ENCODE measurements around the gene CAMTA1. TPM values are rescaled to one million over a fixed set of nuclear protein-coding genes. Genes with fewer than 3 reads are reported as not detected.

CAMTA1 gene
- total and polyA plus RNA-seq, 9 of the 15 experiments (the other 6 are each of a cell fraction or from before 2014, with no cell fraction given) = 43.9 to 161 (median 65.9) TPM

- no TSS peak for BruUV-seq (replicated peaks)
- in situ Hi-C loops (cut with MboI) = no loop called here
- no peak overlapping the region for H3K4me3 ChIP-seq
- H3K9me3 ChIP-seq (replicated peaks; ENCODE audit: control insufficient read depth, insufficient read depth, low read depth, low read length) = no peaks in the 10 kb centered on the region
- intact Hi-C loops (cut with micrococcal nuclease) = no loop called here
- H2AFZ ChIP-seq (ENCODE audit: low read depth, low read length) = no peak overlapping the region
- no peak overlapping the region for H3K9ac ChIP-seq (ENCODE audit: insufficient read depth in 1 of 2, low read depth in 2 of 2, low read length in 2 of 2)
- no peak for ATAC-seq
- DNase-seq (ENCODE audit: extremely low read depth in 1 of 4, low spot score in 3 of 4) = no peak
- CTCF ChIA-PET (ENCODE audit: low intra/inter-chr PET ratio) = no interaction called here
- H3K27ac ChIP-seq (ENCODE audit: extremely low read depth, low read depth, low read length) = no peak overlapping the region
- H3K4me1 ChIP-seq (replicated peaks in 1 of 2; ENCODE audit: control insufficient read depth in 2 of 2, insufficient read depth in 2 of 2, low read length in 2 of 2) = no peaks in the 10 kb centered on the region
- WGBS (ENCODE audit: insufficient coverage, low coverage, missing lambda C conversion rate) = 2% methylated on average over 8 of the region's 8 CpGs
- no peaks in the 10 kb centered on the region for H3K36me3 ChIP-seq (ENCODE audit: control insufficient read depth, insufficient read depth, low read length)
- H3K79me2 ChIP-seq (ENCODE audit: control insufficient read depth, insufficient read depth, low read length) = no peaks in the 10 kb centered on the region
- POLR2A ChIA-PET = interaction anchor here (0.8 kb wide), 1 partner anchor 197 kb away, joined by 3 read pairs; no protein-coding TSS in a partner anchor
- H3K27me3 ChIP-seq (ENCODE audit: control insufficient read depth in 2 of 2, insufficient read depth in 2 of 2, low read length in 2 of 2) = peaks cover 0 to 17% of the 10 kb centered on the region in 2 experiments; a peak in 2 of 5 replicates
- no peak for TF ChIP-seq SIRT6 (IDR thresholded peaks at IDR 0.05; ENCODE audit: low read depth, low read length)
- peaks cover 3% of the 10 kb centered on the region for H3K9me1 ChIP-seq (ENCODE audit: control insufficient read depth, insufficient read depth, low read length)
- H4K20me1 ChIP-seq (replicated peaks; ENCODE audit: control insufficient read depth, insufficient read depth, low read length) = no peaks in the 10 kb centered on the region; the same call in none of the 2 replicates
- no peak overlapping the region for H3K4me2 ChIP-seq (ENCODE audit: insufficient read depth, low read length)
- FAIRE-seq = no peak
Observed at GRCh38 chr1:7365706-7366105, 580.5 kb downstream of the CAMTA1 start.

GRCh38 chr1:7366286-7366954 is 581.2 kb downstream of the CAMTA1 start:
- Histone ChIP-seq H3K4me2 (ENCODE audit: insufficient read depth, low read length) (no peak overlapping the region), H3K27ac (ENCODE audit: extremely low read depth, low read depth, low read length) (no peak overlapping the region), H3K4me1 (replicated peaks in 1 of 2; ENCODE audit: control insufficient read depth in 2 of 2, insufficient read depth in 2 of 2, low read length in 2 of 2) (no peaks in the 10 kb centered on the region), H3K79me2 (ENCODE audit: control insufficient read depth, insufficient read depth, low read length) (no peaks in the 10 kb centered on the region), H3K9ac (ENCODE audit: insufficient read depth in 1 of 2, low read depth in 2 of 2, low read length in 2 of 2) (no peak overlapping the region), H3K36me3 (ENCODE audit: control insufficient read depth, insufficient read depth, low read length) (no peaks in the 10 kb centered on the region), H3K27me3 (ENCODE audit: control insufficient read depth in 2 of 2, insufficient read depth in 2 of 2, low read length in 2 of 2) (peaks cover 0 to 19% of the 10 kb centered on the region in 2 experiments; a peak in 3 of 5 replicates), H3K9me3 (replicated peaks; ENCODE audit: control insufficient read depth, insufficient read depth, low read depth, low read length) (no peaks in the 10 kb centered on the region), H3K9me1 (ENCODE audit: control insufficient read depth, insufficient read depth, low read length) (peaks cover 3% of the 10 kb centered on the region), H3K4me3 (no peak overlapping the region), H2AFZ (ENCODE audit: low read depth, low read length) (no peak overlapping the region), H4K20me1 (replicated peaks; ENCODE audit: control insufficient read depth, insufficient read depth, low read length) (no peaks in the 10 kb centered on the region; the same call in none of the 2 replicates)
- WGBS (ENCODE audit: insufficient coverage, low coverage, missing lambda C conversion rate) = 1% methylated on average over 11 of the region's 11 CpGs
- intact Hi-C loops (cut with micrococcal nuclease) = no loop called here
- no peak for ATAC-seq
- ChIA-PET POLR2A (interaction anchor here (0.5 to 0.8 kb wide), 2 partner anchors 102 to 198 kb away, joined by 3 read pairs; no protein-coding TSS in a partner anchor), CTCF (ENCODE audit: low intra/inter-chr PET ratio) (no interaction called here)
- no TSS peak for BruUV-seq (replicated peaks)
- in situ Hi-C loops (cut with MboI) = no loop called here
- no peak for DNase-seq (ENCODE audit: extremely low read depth in 1 of 4, low spot score in 3 of 4)
- no peak for FAIRE-seq
- no peak for TF ChIP-seq MBD1 (CRISPR knock-in tag; IDR thresholded peaks at IDR 0.05)
- TF ChIP-seq HDAC8 (tag; IDR thresholded peaks at IDR 0.05) = no peak
- TF ChIP-seq ZNF263 (CRISPR knock-in tag; IDR thresholded peaks at IDR 0.05; ENCODE audit: borderline replicate concordance) = no peak
- TF ChIP-seq, protein P1, sequence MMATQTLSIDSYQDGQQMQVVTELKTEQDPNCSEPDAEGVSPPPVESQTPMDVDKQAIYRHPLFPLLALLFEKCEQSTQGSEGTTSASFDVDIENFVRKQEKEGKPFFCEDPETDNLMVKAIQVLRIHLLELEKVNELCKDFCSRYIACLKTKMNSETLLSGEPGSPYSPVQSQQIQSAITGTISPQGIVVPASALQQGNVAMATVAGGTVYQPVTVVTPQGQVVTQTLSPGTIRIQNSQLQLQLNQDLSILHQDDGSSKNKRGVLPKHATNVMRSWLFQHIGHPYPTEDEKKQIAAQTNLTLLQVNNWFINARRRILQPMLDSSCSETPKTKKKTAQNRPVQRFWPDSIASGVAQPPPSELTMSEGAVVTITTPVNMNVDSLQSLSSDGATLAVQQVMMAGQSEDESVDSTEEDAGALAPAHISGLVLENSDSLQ (IDR thresholded peaks at IDR 0.05) = no peak
- TF ChIP-seq ZNF766 (CRISPR knock-in tag; conservative IDR thresholded peaks at IDR 0.05) = no peak
- TF ChIP-seq BDP1 (IDR thresholded peaks at IDR 0.05; ENCODE audit: insufficient read depth, insufficient read length) = no peak
- no peak for TF ChIP-seq GATAD2B (IDR thresholded peaks at IDR 0.05; ENCODE audit: borderline replicate concordance)
- TF ChIP-seq CHD2 (IDR thresholded peaks at IDR 0.05; ENCODE audit: low read depth, low read length) = no peak
- no peak for TF ChIP-seq ARNT (IDR thresholded peaks at IDR 0.05)
- TF ChIP-seq, protein P2, sequence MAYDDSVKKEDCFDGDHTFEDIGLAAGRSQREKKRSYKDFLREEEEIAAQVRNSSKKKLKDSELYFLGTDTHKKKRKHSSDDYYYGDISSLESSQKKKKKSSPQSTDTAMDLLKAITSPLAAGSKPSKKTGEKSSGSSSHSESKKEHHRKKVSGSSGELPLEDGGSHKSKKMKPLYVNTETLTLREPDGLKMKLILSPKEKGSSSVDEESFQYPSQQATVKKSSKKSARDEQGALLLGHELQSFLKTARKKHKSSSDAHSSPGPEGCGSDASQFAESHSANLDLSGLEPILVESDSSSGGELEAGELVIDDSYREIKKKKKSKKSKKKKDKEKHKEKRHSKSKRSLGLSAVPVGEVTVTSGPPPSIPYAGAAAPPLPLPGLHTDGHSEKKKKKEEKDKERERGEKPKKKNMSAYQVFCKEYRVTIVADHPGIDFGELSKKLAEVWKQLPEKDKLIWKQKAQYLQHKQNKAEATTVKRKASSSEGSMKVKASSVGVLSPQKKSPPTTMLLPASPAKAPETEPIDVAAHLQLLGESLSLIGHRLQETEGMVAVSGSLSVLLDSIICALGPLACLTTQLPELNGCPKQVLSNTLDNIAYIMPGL (CRISPR knock-in tag; IDR thresholded peaks at IDR 0.05) = no peak
